Parathyroid adenoma (tissue), 2 donors: ENCODE results near the gene SLC1A6.

Experiments used
- H2AFZ ChIP-seq: fragments of 300-600 bp; sonication (generic); one replicate; pipeline ENCODE4 v1.7.0; 2017; ENCODE audit warnings: antibody characterized with exemption, mild to moderate bottlenecking
- H3K27ac ChIP-seq: fragments of 300-600 bp; sonication (generic); one replicate; pipeline ENCODE4 v1.7.0; 2017
- H3K27me3 ChIP-seq: fragments of 300-600 bp; sonication (generic); one replicate; pipeline ENCODE4 v1.7.0; 2017; ENCODE audit warnings: low read length; ENCODE audit not compliant: control insufficient read depth, insufficient read depth
- H3K36me3 ChIP-seq: fragments of 300-600 bp; sonication (generic); one replicate; pipeline ENCODE4 v1.7.0; 2017; ENCODE audit warnings: low read length; ENCODE audit not compliant: control insufficient read depth, insufficient read depth
- H3K4me1 ChIP-seq: fragments of 300-600 bp; sonication (generic); one replicate; pipeline ENCODE4 v1.7.0; 2017; ENCODE audit warnings: control low read depth
- H3K4me2 ChIP-seq: fragments of 300-600 bp; sonication (generic); one replicate; pipeline ENCODE4 v1.7.0; 2017; ENCODE audit warnings: low read length
- H3K4me3 ChIP-seq: fragments of 300-600 bp; sonication (generic); one replicate; pipeline ENCODE4 v1.7.0; 2017; ENCODE audit warnings: low read depth, low read length
- H3K79me2 ChIP-seq: fragments of 300-600 bp; sonication (generic); one replicate; pipeline ENCODE4 v1.7.0; 2017; ENCODE audit warnings: control low read depth
- H3K9ac ChIP-seq: fragments of 300-600 bp; sonication (generic); one replicate; pipeline ENCODE4 v1.7.0; 2017; ENCODE audit warnings: mild to moderate bottlenecking
- H3K9me3 ChIP-seq: fragments of 300-600 bp; sonication (generic); one replicate; pipeline ENCODE4 v1.7.0; 2017; ENCODE audit warnings: low read length; ENCODE audit not compliant: control insufficient read depth
- TF ChIP-seq, protein P1 (sequence below): fragments of 300-600 bp; sonication (generic); IDR thresholded peaks from one replicate; pipeline ENCODE4 v1.7.0; 2017; ENCODE audit warnings: antibody characterized with exemption, mild to moderate bottlenecking
- donor health status: primary hyperparathyroidism.

The SLC1A6 gene

GRCh38 chr19:14979476-14980255 lies at the start of gene SLC1A6:
TSS of gene SLC1A6 (minus strand) at chr19:14979864. CDS start at chr19:14972910, 6,954 bp downstream.
- peak within 1 kb of the TSS; percentile 2 for H3K27ac ChIP-seq
- no peak within 1 kb of the TSS for H3K9ac ChIP-seq
- no peaks in the 10 kb centered on the region for H3K36me3 ChIP-seq
- H3K4me3 ChIP-seq = no peak within 1 kb of the TSS
- H3K4me2 ChIP-seq = no peak within 1 kb of the TSS
- TF ChIP-seq, protein P1, sequence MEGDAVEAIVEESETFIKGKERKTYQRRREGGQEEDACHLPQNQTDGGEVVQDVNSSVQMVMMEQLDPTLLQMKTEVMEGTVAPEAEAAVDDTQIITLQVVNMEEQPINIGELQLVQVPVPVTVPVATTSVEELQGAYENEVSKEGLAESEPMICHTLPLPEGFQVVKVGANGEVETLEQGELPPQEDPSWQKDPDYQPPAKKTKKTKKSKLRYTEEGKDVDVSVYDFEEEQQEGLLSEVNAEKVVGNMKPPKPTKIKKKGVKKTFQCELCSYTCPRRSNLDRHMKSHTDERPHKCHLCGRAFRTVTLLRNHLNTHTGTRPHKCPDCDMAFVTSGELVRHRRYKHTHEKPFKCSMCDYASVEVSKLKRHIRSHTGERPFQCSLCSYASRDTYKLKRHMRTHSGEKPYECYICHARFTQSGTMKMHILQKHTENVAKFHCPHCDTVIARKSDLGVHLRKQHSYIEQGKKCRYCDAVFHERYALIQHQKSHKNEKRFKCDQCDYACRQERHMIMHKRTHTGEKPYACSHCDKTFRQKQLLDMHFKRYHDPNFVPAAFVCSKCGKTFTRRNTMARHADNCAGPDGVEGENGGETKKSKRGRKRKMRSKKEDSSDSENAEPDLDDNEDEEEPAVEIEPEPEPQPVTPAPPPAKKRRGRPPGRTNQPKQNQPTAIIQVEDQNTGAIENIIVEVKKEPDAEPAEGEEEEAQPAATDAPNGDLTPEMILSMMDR = no peak
- peaks cover 4% of the 10 kb centered on the region for H3K4me1 ChIP-seq
- peaks cover 5% of the 10 kb centered on the region for H3K27me3 ChIP-seq
- no peaks in the 10 kb centered on the region for H3K79me2 ChIP-seq
- peak within 1 kb of the TSS; percentile 89 for H2AFZ ChIP-seq
- H3K9me3 ChIP-seq = no peaks in the 10 kb centered on the region

GRCh38 chr19:15028490-15028889 lies 48.8 kb upstream of the SLC1A6 start:
- peaks cover 8% of the 10 kb centered on the region for H3K4me1 ChIP-seq
- H3K9ac ChIP-seq = no peak overlapping the region
- H3K4me3 ChIP-seq = no peak overlapping the region
- no peak overlapping the region for H3K4me2 ChIP-seq
- TF ChIP-seq, protein P1 = no peak
- H2AFZ ChIP-seq = no peak overlapping the region
- no peak overlapping the region for H3K27ac ChIP-seq
- H3K36me3 ChIP-seq = no peaks in the 10 kb centered on the region
- no peaks in the 10 kb centered on the region for H3K79me2 ChIP-seq
- H3K27me3 ChIP-seq = no peaks in the 10 kb centered on the region
- no peaks in the 10 kb centered on the region for H3K9me3 ChIP-seq

- no peaks in the 10 kb centered on the region for H3K36me3 ChIP-seq
- H3K79me2 ChIP-seq = no peaks in the 10 kb centered on the region
- peaks cover 11% of the 10 kb centered on the region for H3K4me1 ChIP-seq
- no peak overlapping the region for H3K4me3 ChIP-seq
- no peaks in the 10 kb centered on the region for H3K9me3 ChIP-seq
- no peaks in the 10 kb centered on the region for H3K27me3 ChIP-seq
- H3K4me2 ChIP-seq = no peak overlapping the region
- no peak overlapping the region for H3K27ac ChIP-seq
- H3K9ac ChIP-seq = no peak overlapping the region
- TF ChIP-seq, protein P1 = peak; percentile 59
- no peak overlapping the region for H2AFZ ChIP-seq
These were observed 45.6 kb upstream of the SLC1A6 start for GRCh38 chr19:15025217-15025616.

- Histone ChIP-seq H3K36me3 (no peaks in the 10 kb centered on the region), H3K27ac (no peak overlapping the region), H3K4me1 (peaks cover 12% of the 10 kb centered on the region), H3K9me3 (no peaks in the 10 kb centered on the region), H3K27me3 (no peaks in the 10 kb centered on the region), H3K4me3 (no peak overlapping the region), H2AFZ (peak overlapping the region; percentile 33), H3K9ac (no peak overlapping the region), H3K79me2 (no peaks in the 10 kb centered on the region), H3K4me2 (no peak overlapping the region)
- TF ChIP-seq, protein P1 = no peak
These were observed 43.1 kb upstream of the SLC1A6 start for GRCh38 chr19:15022752-15023151.
